ENCODE data around the gene DNAH8. TPM values are rescaled to one million over a fixed set of nuclear protein-coding genes. Genes with fewer than 3 reads are reported as not detected.

The DNAH8 gene
- total and polyA plus RNA-seq, 3 donors from 2014 or later = 17.2 to 23.7 (median 19.0) TPM

DNA sequence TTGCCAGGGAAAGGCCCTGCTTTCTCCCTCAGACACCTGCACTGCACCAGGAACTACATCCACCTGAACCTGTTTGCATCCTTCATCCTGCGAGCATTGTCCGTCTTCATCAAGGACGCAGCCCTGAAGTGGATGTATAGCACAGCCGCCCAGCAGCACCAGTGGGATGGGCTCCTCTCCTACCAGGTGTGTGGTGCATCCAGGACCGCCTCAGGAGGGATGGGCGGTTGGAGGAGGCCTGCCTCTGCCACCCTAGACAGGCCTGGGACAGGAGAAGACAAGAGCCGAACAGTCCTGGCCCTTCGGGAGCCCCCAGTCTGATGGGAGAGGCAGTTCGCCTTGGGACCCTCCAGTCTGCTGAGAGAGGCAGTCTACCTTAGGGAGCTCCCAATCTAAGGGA lies 357.7 kb downstream of the DNAH8 start:
- H3K36me3 ChIP-seq (ENCODE audit: low read depth, missing control alignments) = no peaks in the 10 kb centered on the region

DNA sequence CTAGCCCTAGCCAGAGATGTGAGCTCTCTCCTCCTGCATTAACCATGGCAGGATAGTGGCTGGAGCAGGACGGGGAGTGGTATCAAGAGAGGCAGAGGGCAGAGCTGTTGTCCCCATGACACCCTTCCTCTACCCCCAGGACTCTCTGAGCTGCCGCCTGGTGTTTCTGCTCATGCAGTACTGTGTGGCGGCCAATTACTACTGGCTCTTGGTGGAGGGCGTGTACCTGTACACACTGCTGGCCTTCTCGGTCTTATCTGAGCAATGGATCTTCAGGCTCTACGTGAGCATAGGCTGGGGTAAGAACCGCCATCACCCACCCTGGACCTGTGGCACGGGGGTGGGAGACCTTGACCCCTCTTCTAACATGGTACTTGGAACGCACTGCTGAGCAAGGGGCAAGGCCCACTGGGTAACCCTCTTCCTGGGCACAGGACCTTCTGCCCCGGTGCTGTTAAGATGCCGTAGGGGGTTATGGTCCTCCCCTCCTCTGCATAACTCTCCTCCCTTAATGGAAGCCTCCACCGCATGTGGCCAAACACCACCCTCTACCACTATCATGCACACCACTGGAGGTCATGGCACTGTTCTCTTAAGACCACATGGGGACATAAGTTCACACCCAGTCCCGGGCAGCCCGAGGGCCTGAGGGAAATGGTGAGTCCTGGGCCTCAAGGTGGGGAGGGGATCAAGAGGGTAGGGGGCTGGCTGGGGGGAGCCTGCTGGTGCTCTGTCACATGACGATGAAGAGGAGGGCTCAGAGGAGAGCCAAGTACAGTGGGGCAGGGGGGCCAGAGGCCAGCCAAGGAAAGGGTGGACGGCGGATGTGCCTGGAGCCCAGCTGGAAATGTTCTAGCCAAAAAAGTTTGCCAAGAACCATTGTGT lies 358.6 kb downstream of the DNAH8 start:
- no peaks in the 10 kb centered on the region for H3K4me1 ChIP-seq
- H3K4me3 ChIP-seq = no peak overlapping the region
- H3K27me3 ChIP-seq = no peaks in the 10 kb centered on the region
- DNase-seq = no peak
- H3K9me3 ChIP-seq = no peaks in the 10 kb centered on the region
- no peak for TF ChIP-seq POLR2A (IDR thresholded peaks at IDR 0.05)
- TF ChIP-seq, protein P1, sequence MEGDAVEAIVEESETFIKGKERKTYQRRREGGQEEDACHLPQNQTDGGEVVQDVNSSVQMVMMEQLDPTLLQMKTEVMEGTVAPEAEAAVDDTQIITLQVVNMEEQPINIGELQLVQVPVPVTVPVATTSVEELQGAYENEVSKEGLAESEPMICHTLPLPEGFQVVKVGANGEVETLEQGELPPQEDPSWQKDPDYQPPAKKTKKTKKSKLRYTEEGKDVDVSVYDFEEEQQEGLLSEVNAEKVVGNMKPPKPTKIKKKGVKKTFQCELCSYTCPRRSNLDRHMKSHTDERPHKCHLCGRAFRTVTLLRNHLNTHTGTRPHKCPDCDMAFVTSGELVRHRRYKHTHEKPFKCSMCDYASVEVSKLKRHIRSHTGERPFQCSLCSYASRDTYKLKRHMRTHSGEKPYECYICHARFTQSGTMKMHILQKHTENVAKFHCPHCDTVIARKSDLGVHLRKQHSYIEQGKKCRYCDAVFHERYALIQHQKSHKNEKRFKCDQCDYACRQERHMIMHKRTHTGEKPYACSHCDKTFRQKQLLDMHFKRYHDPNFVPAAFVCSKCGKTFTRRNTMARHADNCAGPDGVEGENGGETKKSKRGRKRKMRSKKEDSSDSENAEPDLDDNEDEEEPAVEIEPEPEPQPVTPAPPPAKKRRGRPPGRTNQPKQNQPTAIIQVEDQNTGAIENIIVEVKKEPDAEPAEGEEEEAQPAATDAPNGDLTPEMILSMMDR (IDR thresholded peaks at IDR 0.05) = no peak
- intact Hi-C loops (cut with DNase I; ENCODE audit: low total_unique reads) = no loop called here
- no peak overlapping the region for H3K27ac ChIP-seq
- H3K36me3 ChIP-seq (ENCODE audit: low read depth, missing control alignments) = no peaks in the 10 kb centered on the region
- 82% methylated on average over 14 to 17 of the region's 17 CpGs for WGBS, 2 donors

More for the DNA sequence above, 357.7 kb downstream of the DNAH8 start:
- 94 to 98% methylated on average over 8 to 9 of the region's 9 CpGs for WGBS, 2 donors
- no peak overlapping the region for H3K4me3 ChIP-seq
- DNase-seq = no peak
- TF ChIP-seq, protein P1 (IDR thresholded peaks at IDR 0.05) = no peak
- no peak for TF ChIP-seq POLR2A (IDR thresholded peaks at IDR 0.05)
- H3K27me3 ChIP-seq = no peaks in the 10 kb centered on the region
- no peaks in the 10 kb centered on the region for H3K4me1 ChIP-seq
- intact Hi-C loops (cut with DNase I; ENCODE audit: low total_unique reads) = no loop called here
- H3K27ac ChIP-seq = no peak overlapping the region
- H3K9me3 ChIP-seq = no peaks in the 10 kb centered on the region

DNA sequence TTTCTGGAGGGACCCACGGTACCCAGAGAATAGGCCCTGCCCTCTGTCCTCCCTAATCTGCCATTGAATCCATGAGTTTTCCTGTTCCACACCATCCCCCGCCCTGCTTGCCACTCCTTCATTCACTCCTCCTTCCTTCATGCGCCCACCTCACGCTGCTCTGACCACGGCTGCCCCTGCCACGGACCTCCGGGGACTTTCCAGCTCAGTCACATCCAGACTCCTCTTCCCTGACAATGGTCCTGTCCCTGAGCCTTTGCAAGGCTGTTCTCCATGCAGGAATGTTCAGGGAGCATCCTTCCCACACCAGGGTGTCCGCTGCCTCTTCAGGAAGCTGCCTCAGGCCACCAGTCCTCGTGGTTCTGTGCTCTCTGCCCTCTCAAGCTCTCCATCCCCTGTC lies 359.4 kb downstream of the DNAH8 start:
- Histone ChIP-seq H3K4me3 (no peak overlapping the region), H3K27me3 (no peaks in the 10 kb centered on the region), H3K36me3 (ENCODE audit: low read depth, missing control alignments) (no peaks in the 10 kb centered on the region), H3K27ac (no peak overlapping the region), H3K4me1 (no peaks in the 10 kb centered on the region), H3K9me3 (no peaks in the 10 kb centered on the region)
- intact Hi-C loops (cut with DNase I; ENCODE audit: low total_unique reads) = no loop called here
- WGBS, 2 donors = 75 to 77% methylated on average over 9 of the region's 9 CpGs
- DNase-seq = no peak
- TF ChIP-seq, protein P1 (IDR thresholded peaks at IDR 0.05) = no peak

DNA sequence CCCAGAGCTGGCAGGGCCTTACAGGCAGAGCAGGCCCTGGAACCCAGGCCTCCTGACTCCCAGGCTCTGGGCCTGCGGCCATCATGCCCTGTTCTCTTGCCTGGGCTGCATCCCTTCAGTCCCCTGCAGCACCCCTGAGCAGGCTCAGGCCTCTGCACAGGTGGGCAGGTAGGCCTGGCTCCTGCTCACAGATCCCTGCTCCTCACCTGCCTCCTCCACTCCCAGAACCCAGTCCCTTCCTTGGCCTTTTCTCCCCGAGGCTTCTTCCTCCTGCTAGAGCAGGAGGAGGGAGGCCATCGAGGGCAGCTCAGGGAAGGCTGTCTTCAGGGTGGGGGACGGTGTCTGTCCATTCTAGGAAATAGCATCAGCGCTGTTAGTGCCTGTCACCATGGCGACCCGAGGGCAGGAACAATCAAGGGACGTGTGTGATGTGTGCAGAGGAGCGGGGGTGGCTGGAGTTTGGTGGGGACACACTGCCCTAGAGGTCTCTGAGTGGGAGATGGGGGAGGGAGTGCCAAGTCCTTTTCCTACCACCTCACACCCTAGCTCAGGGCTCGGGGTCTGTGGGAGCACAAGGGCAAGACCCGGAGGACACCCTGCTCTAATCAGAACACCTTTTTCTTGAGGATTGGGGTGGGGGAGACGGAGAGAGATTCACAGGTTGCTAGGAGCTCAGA lies 360.0 kb downstream of the DNAH8 start:
- intact Hi-C loops (cut with DNase I; ENCODE audit: low total_unique reads) = no loop called here
- H3K36me3 ChIP-seq (ENCODE audit: low read depth, missing control alignments) = no peaks in the 10 kb centered on the region
- no peak overlapping the region for H3K4me3 ChIP-seq
- H3K9me3 ChIP-seq = no peaks in the 10 kb centered on the region
- peak; percentile 13 for DNase-seq
- H3K27ac ChIP-seq = no peak overlapping the region
- 70 to 79% methylated on average over 12 of the region's 12 CpGs for WGBS, 2 donors
- no peaks in the 10 kb centered on the region for H3K4me1 ChIP-seq
- no peaks in the 10 kb centered on the region for H3K27me3 ChIP-seq
- TF ChIP-seq, protein P1 (IDR thresholded peaks at IDR 0.05) = no peak
- no peak for TF ChIP-seq POLR2A (IDR thresholded peaks at IDR 0.05)

Data from testis (tissue), 3 donors.